Keratinocyte (primary cell): ENCODE measurements around the gene LRBA. TPM values are rescaled to one million over a fixed set of nuclear protein-coding genes. Genes with fewer than 3 reads are reported as not detected.

Source experiments
- DNase-seq: peaks from one replicate; pipeline ENCODE4 v3.0.0-alpha.2; 2011; ENCODE audit warnings: low read depth, missing footprints, low spot score
- FAIRE-seq: peaks from 2 replicates; lab custom pipeline; 2011; peaks lifted over from hg19 to GRCh38; lab: Jason Lieb, UNC
- H2AFZ ChIP-seq: 2 replicates; pipeline ENCODE4 v1.6.0; 2012; ENCODE audit warnings: low read length, control low read depth, inconsistent platforms; ENCODE audit not compliant: control insufficient read depth
- H3K27ac ChIP-seq: 2 replicates; pipeline ENCODE4 v1.5.1; 2011; ENCODE audit warnings: low read length; ENCODE audit not compliant: control insufficient read depth, insufficient read depth
- H3K27me3 ChIP-seq: 3 replicates; pipeline ENCODE4 v1.6.0; 2011; ENCODE audit warnings: low read length; ENCODE audit not compliant: control insufficient read depth, insufficient read depth; ENCODE audit errors: extremely low read depth
- H3K36me3 ChIP-seq, 2 experiments: 2 replicates in 1 of 2; 3 replicates in 1 of 2; pipeline ENCODE4 v1.5.1; 2011; ENCODE audit warnings: low read length in 2 of 2, mild to moderate bottlenecking in 1 of 2; ENCODE audit not compliant: control insufficient read depth in 2 of 2, insufficient read depth in 2 of 2; ENCODE audit errors: extremely low read depth in 1 of 2
- H3K4me1 ChIP-seq: 3 replicates; pipeline ENCODE4 v1.5.1; 2011; ENCODE audit warnings: low read length; ENCODE audit not compliant: control insufficient read depth, insufficient read depth; ENCODE audit errors: extremely low read depth
- H3K4me2 ChIP-seq: 3 replicates; pipeline ENCODE4 v1.6.0; 2011; ENCODE audit warnings: low read depth, low read length; ENCODE audit not compliant: control insufficient read depth, insufficient read depth; ENCODE audit errors: extremely low read depth
- H3K4me3 ChIP-seq, 3 experiments: fragments of 200-600 bp in 1 of 3; sonication (generic) in 1 of 3; 2 replicates in 2 of 3; 3 replicates in 1 of 3; pipeline ENCODE4 v1.5.1; 2011 to 2016; ENCODE audit warnings: low read length in 3 of 3, mild to moderate bottlenecking in 3 of 3, control low read depth in 2 of 3, inconsistent platforms in 1 of 3, low read depth in 1 of 3, mixed read lengths in 1 of 3, mixed run types in 1 of 3, moderate library complexity in 1 of 3; ENCODE audit not compliant: control insufficient read depth in 2 of 3, insufficient read depth in 2 of 3; ENCODE audit errors: extremely low read depth in 1 of 3
- H3K79me2 ChIP-seq: 2 replicates; pipeline ENCODE4 v1.6.0; 2012; ENCODE audit warnings: low read length; ENCODE audit not compliant: control insufficient read depth, insufficient read depth
- H3K9ac ChIP-seq: 3 replicates; pipeline ENCODE4 v1.6.0; 2011; ENCODE audit warnings: low read length; ENCODE audit not compliant: control insufficient read depth, insufficient read depth; ENCODE audit errors: extremely low read depth
- H3K9me1 ChIP-seq: 3 replicates; pipeline ENCODE4 v1.6.0; 2011; ENCODE audit warnings: low read length; ENCODE audit not compliant: control insufficient read depth, insufficient read depth; ENCODE audit errors: extremely low read depth
- H3K9me3 ChIP-seq: 2 replicates; pipeline ENCODE4 v1.5.1; 2012; ENCODE audit warnings: low read depth, low read length; ENCODE audit not compliant: control insufficient read depth
- H4K20me1 ChIP-seq: 3 replicates; pipeline ENCODE4 v1.6.0; 2011; ENCODE audit warnings: low read length; ENCODE audit not compliant: control insufficient read depth, insufficient read depth; ENCODE audit errors: extremely low read depth
- CTCF ChIP-seq, 3 experiments: IDR thresholded peaks in 1 of 3; conservative IDR thresholded peaks in 1 of 3; optimal IDR thresholded peaks in 1 of 3; 2 replicates in 2 of 3; 3 replicates in 1 of 3; pipeline versions ENCODE3 to v1.5.1; 2011; ENCODE audit warnings: low read length in 3 of 3, mild to moderate bottlenecking in 3 of 3, moderate library complexity in 2 of 3, control low read depth in 1 of 3, inconsistent platforms in 1 of 3; ENCODE audit not compliant: insufficient read depth in 2 of 3; ENCODE audit errors: extremely low read depth in 1 of 3
- EZH2 ChIP-seq: IDR thresholded peaks from one replicate; pipeline ENCODE4 v1.6.1; 2012; ENCODE audit warnings: inconsistent platforms, mild to moderate bottlenecking, low read length, moderate library complexity
- dilution Hi-C: fragments of 300-500 bp; cut with MboI; formaldehyde crosslinking; loops from one replicate; pipeline ENCODE4 v1.7.0; 2020; ENCODE audit warnings: low sequenced_read_pairs; ENCODE audit not compliant: extremely low pct_ligation_motif_present
- polyA plus RNA-seq, 5 experiments: library from polyadenylated mRNA; depleted of rRNA in 3 of 5; stranded (reverse) in 3 of 5; stranded (forward) in 1 of 5; unstranded in 1 of 5; fragments of >200 nt; gene quantifications; 1 replicate in 1 of 5; 2 replicates in 3 of 5; 3 replicates in 1 of 5; pipeline versions ENCODE4 v1.2.1 to v1.2.3, GENCODE V29; 2011 to 2012; ENCODE audit warnings: missing spikeins in 2 of 5, low read depth in 1 of 5, low replicate concordance in 1 of 5

The LRBA gene
- polyA plus RNA-seq, 1 donor (not counting 4 experiments of a cell fraction or from before 2014, with no cell fraction given), result 35.6 TPM

DNA sequence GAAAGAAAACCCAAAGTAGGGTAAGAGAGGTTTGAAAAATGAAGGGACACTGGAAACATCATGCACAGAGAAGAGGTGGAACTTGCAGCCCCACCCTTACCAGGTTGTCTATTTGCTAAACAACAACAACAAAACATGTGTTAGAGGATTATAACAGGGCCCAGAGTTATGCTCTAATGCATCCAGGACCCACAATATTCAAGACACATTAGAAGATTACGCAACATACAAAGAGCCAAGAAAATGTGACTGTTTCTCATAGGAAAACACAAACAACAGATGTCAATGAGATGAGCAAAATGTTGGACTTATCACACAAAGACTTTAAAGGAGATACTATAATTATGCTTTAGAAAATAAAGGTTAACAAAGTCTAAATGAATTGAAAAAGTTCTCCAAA lies 128.5 kb downstream of the LRBA start:
- H3K9me1 ChIP-seq, result no peaks in the 10 kb centered on the region
- no peak for FAIRE-seq
- H3K4me2 ChIP-seq, result no peak overlapping the region
- dilution Hi-C loops, result no loop called here
- H4K20me1 ChIP-seq, result no peaks in the 10 kb centered on the region
- H3K36me3 ChIP-seq, result no peaks in the 10 kb centered on the region
- no peak overlapping the region for H3K9ac ChIP-seq
- no peak for TF ChIP-seq CTCF (optimal IDR thresholded peaks at IDR 0.05 in 1 of 3, IDR thresholded peaks at IDR 0.05 in 1 of 3, conservative IDR thresholded peaks at IDR 0.05 in 1 of 3; ENCODE audit: extremely low read depth in 1 of 3, insufficient read depth in 2 of 3, low read length in 3 of 3)
- TF ChIP-seq EZH2, result no peak
- peaks cover 6% of the 10 kb centered on the region for H3K4me1 ChIP-seq
- no peak overlapping the region for H3K4me3 ChIP-seq
- no peaks in the 10 kb centered on the region for H3K9me3 ChIP-seq
- H3K27me3 ChIP-seq, result no peaks in the 10 kb centered on the region
- no peak overlapping the region for H3K27ac ChIP-seq
- H3K79me2 ChIP-seq, result no peaks in the 10 kb centered on the region
- no peak for DNase-seq
- no peak overlapping the region for H2AFZ ChIP-seq

DNA sequence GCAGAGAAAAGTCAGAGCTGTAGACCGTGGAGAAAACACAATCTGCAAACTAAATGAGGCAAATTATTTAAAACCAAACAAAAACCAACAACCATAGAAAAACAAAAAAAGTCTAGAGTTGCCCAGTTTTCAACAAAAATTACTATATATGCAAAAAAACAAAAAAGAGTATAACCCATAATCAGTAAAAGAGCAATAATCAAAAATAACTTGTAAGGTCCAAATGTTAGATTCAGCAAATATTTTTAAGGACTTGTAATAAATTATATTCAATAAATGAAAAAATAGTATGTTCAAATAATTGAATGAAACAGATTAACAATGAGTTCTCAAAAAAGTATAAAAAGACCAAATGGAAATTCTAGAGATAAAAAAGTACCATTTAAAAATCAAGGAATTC lies 130.5 kb downstream of the LRBA start:
- H3K9me1 ChIP-seq, result no peaks in the 10 kb centered on the region
- H3K4me2 ChIP-seq, result no peak overlapping the region
- no peaks in the 10 kb centered on the region for H4K20me1 ChIP-seq
- H3K4me1 ChIP-seq, result peaks cover 6% of the 10 kb centered on the region
- H2AFZ ChIP-seq, result no peak overlapping the region
- dilution Hi-C loops, result no loop called here
- no peak overlapping the region for H3K4me3 ChIP-seq
- no peaks in the 10 kb centered on the region for H3K36me3 ChIP-seq
- TF ChIP-seq EZH2, result no peak
- TF ChIP-seq CTCF (optimal IDR thresholded peaks at IDR 0.05 in 1 of 3, IDR thresholded peaks at IDR 0.05 in 1 of 3, conservative IDR thresholded peaks at IDR 0.05 in 1 of 3; ENCODE audit: extremely low read depth in 1 of 3, insufficient read depth in 2 of 3, low read length in 3 of 3), result no peak
- no peaks in the 10 kb centered on the region for H3K27me3 ChIP-seq
- peaks cover 2% of the 10 kb centered on the region for H3K9me3 ChIP-seq
- no peak overlapping the region for H3K9ac ChIP-seq
- no peaks in the 10 kb centered on the region for H3K79me2 ChIP-seq
- DNase-seq (no peak), FAIRE-seq (no peak)
- peak overlapping the region; percentile 36 for H3K27ac ChIP-seq
